K562 (cell line): Measurements from ENCODE around the gene CDC42SE2. TPM values are rescaled to one million over a fixed set of nuclear protein-coding genes. Genes with fewer than 3 reads are reported as not detected.

Source experiments
- ATAC-seq: fragments of 200-7000 bp; cut with Tn5 transposase; 3 replicates; pipeline ENCODE4 v1.9.1; 2020; ENCODE audit warnings: moderate library complexity
- BruUV-seq: library from RNA; stranded (reverse); fragments of 400-500 nt; replicated peaks from 2 replicates; lab custom pipeline; 2021; lab: Mats Ljungman, UMichigan
- CTCF ChIA-PET: fragments of 300-600 bp; formaldehyde crosslinking; extraction: SDS; loops from one replicate; lab custom pipeline; 2021; ENCODE audit warnings: low intra/inter-chr PET ratio; lab: Yijun Ruan, JAX
- POLR2A ChIA-PET: fragments of 300-600, 350-650 bp; sonication (Branson Sonifier 250); formaldehyde crosslinking; extraction: SDS; loops from one replicate; lab custom pipeline; 2021; ENCODE audit warnings: antibody characterized with exemption, inconsistent platforms; lab: Yijun Ruan, JAX
- DNase-seq, 4 experiments: peaks; one replicate each; pipeline versions ENCODE4 v3.0.0 to v3.0.0-alpha.2; 2011 to 2018; ENCODE audit warnings: low spot score in 3 of 4, mixed read lengths in 3 of 4; ENCODE audit errors: extremely low read depth in 1 of 4
- FAIRE-seq: peaks from 2 replicates; lab custom pipeline; 2011; peaks lifted over from hg19 to GRCh38; lab: Jason Lieb, UNC
- H2AFZ ChIP-seq: 2 replicates; pipeline ENCODE4 v1.6.0; 2011; ENCODE audit warnings: low read depth, low read length, control low read depth, inconsistent platforms
- H3K27ac ChIP-seq: fragments of 200-600 bp; 3 replicates; pipeline ENCODE4 v1.8.0; 2011; ENCODE audit warnings: low read depth, mild to moderate bottlenecking, control low read depth, inconsistent platforms, low read length, moderate library complexity, mixed read lengths; ENCODE audit errors: extremely low read depth
- H3K27me3 ChIP-seq, 2 experiments: fragments of 300-600 bp in 1 of 2; 2 replicates in 1 of 2; 3 replicates in 1 of 2; pipeline versions ENCODE4 v1.6.0 to v1.8.0; 2011; ENCODE audit warnings: inconsistent platforms in 2 of 2, low read length in 2 of 2, mild to moderate bottlenecking in 1 of 2, mixed read lengths in 1 of 2, moderate library complexity in 1 of 2; ENCODE audit not compliant: control insufficient read depth in 2 of 2, insufficient read depth in 2 of 2
- H3K36me3 ChIP-seq: fragments of 300-600 bp; 3 replicates; pipeline ENCODE4 v1.8.0; 2011; ENCODE audit warnings: mild to moderate bottlenecking, low read length, inconsistent platforms; ENCODE audit not compliant: control insufficient read depth, insufficient read depth
- H3K4me1 ChIP-seq, 2 experiments: fragments of 200-600 bp in 1 of 2; replicated peaks in 1 of 2; 2 replicates in 1 of 2; 3 replicates in 1 of 2; pipeline versions ENCODE4 v1.5.1 to v1.8.0; 2011; ENCODE audit warnings: inconsistent platforms in 2 of 2, low read length in 2 of 2, mild to moderate bottlenecking in 1 of 2, mixed read lengths in 1 of 2, moderate library complexity in 1 of 2; ENCODE audit not compliant: control insufficient read depth in 2 of 2, insufficient read depth in 2 of 2
- H3K4me2 ChIP-seq: 2 replicates; pipeline ENCODE4 v1.6.1; 2011; ENCODE audit warnings: low read length, control low read depth, inconsistent platforms, mixed read lengths; ENCODE audit not compliant: insufficient read depth
- H3K4me3 ChIP-seq: fragments of 200-600 bp; sonication (generic), shearing (Covaris generic); 2 replicates; pipeline ENCODE4 v1.5.1; 2016; ENCODE audit warnings: control low read depth, inconsistent platforms
- H3K79me2 ChIP-seq: fragments of 200-600 bp; 3 replicates; pipeline ENCODE4 v1.8.0; 2011; ENCODE audit warnings: low read length, inconsistent platforms; ENCODE audit not compliant: control insufficient read depth, insufficient read depth
- H3K9ac ChIP-seq, 2 experiments: 2 replicates each; pipeline versions ENCODE4 v1.6.0 to v1.6.1; 2011; ENCODE audit warnings: low read depth in 2 of 2, low read length in 2 of 2, control low read depth in 1 of 2, inconsistent platforms in 1 of 2, mild to moderate bottlenecking in 1 of 2, mixed read lengths in 1 of 2; ENCODE audit not compliant: insufficient read depth in 1 of 2
- H3K9me1 ChIP-seq: one replicate; pipeline ENCODE4 v1.6.0; 2011; ENCODE audit warnings: inconsistent platforms, mild to moderate bottlenecking, low read length, moderate library complexity; ENCODE audit not compliant: control insufficient read depth, insufficient read depth
- H3K9me3 ChIP-seq: replicated peaks from 2 replicates; pipeline ENCODE4 v1.5.1; 2011; ENCODE audit warnings: low read depth, low read length, inconsistent platforms; ENCODE audit not compliant: control insufficient read depth, insufficient read depth
- H4K20me1 ChIP-seq: replicated peaks from 2 replicates; pipeline ENCODE4 v1.6.1; 2011; ENCODE audit warnings: low read length, inconsistent platforms, mixed read lengths; ENCODE audit not compliant: control insufficient read depth, insufficient read depth
- EP300 ChIP-seq: IDR thresholded peaks from 2 replicates; pipeline ENCODE4 v1.6.1; 2012; ENCODE audit warnings: low read length, improper control_type of control experiment
- FOXJ2 ChIP-seq: fragments of 200-800 bp; sonication (Bioruptor generic); IDR thresholded peaks from 2 replicates; pipeline ENCODE4 v1.6.1; 2016; ENCODE audit warnings: missing genetic modification characterization, missing compliant biosample characterization
- MAFG ChIP-seq: fragments of 450-650 bp; conservative IDR thresholded peaks from 2 replicates; pipeline ENCODE4 v1.6.1; 2016; ENCODE audit warnings: missing genetic modification characterization, missing compliant biosample characterization
- NR2C2 ChIP-seq, 2 experiments: fragments of 200-800 bp in 1 of 2; sonication (Bioruptor generic) in 1 of 2; sonication (generic) in 1 of 2; formaldehyde crosslinking in 1 of 2; IDR thresholded peaks; 2 replicates each; pipeline versions ENCODE4 v1.6.1 to v1.8.0; 2016 to 2022; ENCODE audit warnings: mild to moderate bottlenecking in 1 of 2, missing compliant biosample characterization in 1 of 2, missing genetic modification characterization in 1 of 2, missing genetic modification reagents in 1 of 2
- RBM14 ChIP-seq: fragments of 200-400 bp; formaldehyde crosslinking; IDR thresholded peaks from 2 replicates; pipeline ENCODE4 v1.6.1; 2018; ENCODE audit warnings: low read depth, mild to moderate bottlenecking, low read length, moderate library complexity, borderline replicate concordance; ENCODE audit not compliant: insufficient read depth
- SNIP1 ChIP-seq: fragments of 450-650 bp; IDR thresholded peaks from 2 replicates; pipeline ENCODE4 v1.7.1; 2017; ENCODE audit warnings: low read depth, mild to moderate bottlenecking
- WHSC1 ChIP-seq: IDR thresholded peaks from one replicate; pipeline ENCODE4 v1.6.1; 2012; ENCODE audit warnings: low read length, control low read depth, inconsistent platforms
- WGBS: fragments of 100-300 bp; shearing (Covaris generic); methylation state at CpG from one replicate; pipeline ENCODE4 v1.1.6; 2016; ENCODE audit warnings: low coverage, mixed read lengths; ENCODE audit not compliant: insufficient coverage; ENCODE audit errors: missing lambda C conversion rate; 5-methylcytosine and 5-hydroxymethylcytosine counted together
- in situ Hi-C: fragments of 300-500 bp; cut with MboI; formaldehyde crosslinking; loops from 4 replicates; pipeline ENCODE4 v1.15.0; 2018; ENCODE audit warnings: inconsistent platforms, mixed read lengths
- intact Hi-C: fragments of 100-400 bp; cut with micrococcal nuclease; formaldehyde crosslinking; loops from 2 replicates; pipeline ENCODE4 v1.14.2; 2022
- polyA plus RNA-seq, 8 experiments: library from polyadenylated mRNA; depleted of rRNA in 4 of 8; stranded (reverse) in 5 of 8; unstranded in 3 of 8; fragments of >200 nt; fragmentation: Nextera tagmentation in 2 of 8; fragmentation: Illumina TruSeq in 1 of 8; extraction: Ambion mirVana in 2 of 8; extraction: Trizol in 1 of 8; gene quantifications; 2 replicates each; pipeline versions ENCODE4 v1.2.1 to v1.2.3, GENCODE V29; 2011 to 2014; ENCODE audit warnings: inconsistent platforms in 1 of 8, missing spikeins in 1 of 8
- total RNA-seq, 7 experiments: library from RNA; depleted of rRNA in 6 of 7; stranded (reverse); fragments of >200 nt in 6 of 7; fragmentation: Illumina TruSeq in 2 of 7; extraction: Trizol in 2 of 7; gene quantifications; 2 replicates each; pipeline versions ENCODE4 v1.2.1 to v1.2.3, GENCODE V29; 2011 to 2021; ENCODE audit warnings: low replicate concordance in 1 of 7
- TF ChIP-seq, protein P1 (sequence below): sonication (generic); formaldehyde crosslinking; IDR thresholded peaks from 2 replicates; pipeline ENCODE4 v1.8.0; 2022; ENCODE audit warnings: mild to moderate bottlenecking, low read depth, missing genetic modification reagents
- TF ChIP-seq, protein P2 (sequence below): fragments of 450-650 bp; IDR thresholded peaks from 2 replicates; pipeline ENCODE4 v1.6.1; 2018; ENCODE audit not compliant: partially characterized antibody
- TF ChIP-seq, protein P3 (sequence below): sonication (generic); formaldehyde crosslinking; IDR thresholded peaks from 2 replicates; pipeline ENCODE4 v1.8.0; 2022; ENCODE audit warnings: missing genetic modification reagents, mild to moderate bottlenecking, borderline replicate concordance

The CDC42SE2 gene
- total and polyA plus RNA-seq, 9 of the 15 experiments (the other 6 are each of a cell fraction or from before 2014, with no cell fraction given) = 24.8 to 44.3 (median 32.7) TPM

DNA sequence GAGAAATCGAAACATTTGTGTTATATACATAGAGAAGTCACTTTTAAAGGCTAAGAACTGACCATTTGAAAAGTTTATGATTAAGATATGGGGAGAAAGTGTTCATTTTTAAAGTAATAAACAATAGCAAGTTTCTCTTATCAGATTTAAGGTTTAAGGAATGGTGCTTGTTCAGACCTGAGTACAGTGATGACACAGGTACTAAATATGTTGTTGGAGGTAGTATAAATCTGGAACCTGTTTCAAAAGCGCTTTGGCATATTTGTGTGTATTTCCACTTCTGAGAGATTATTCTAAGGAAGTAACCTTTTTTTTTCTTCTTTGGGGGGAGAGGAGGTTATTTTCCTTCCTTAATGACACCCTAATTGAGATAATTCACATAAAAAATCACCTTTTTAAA lies 18.4 kb downstream of the CDC42SE2 start:
- BruUV-seq = no TSS peak
- in situ Hi-C loops = no loop called here
- Histone ChIP-seq H3K4me1 (no peaks in the 10 kb centered on the region), H3K4me3 (no peak overlapping the region), H3K27me3 (no peaks in the 10 kb centered on the region), H3K27ac (no peak overlapping the region), H3K9me3 (no peaks in the 10 kb centered on the region; the same call in 1 of the 2 replicates), H3K9me1 (no peaks in the 10 kb centered on the region), H4K20me1 (no peaks in the 10 kb centered on the region), H3K79me2 (peaks cover 88% of the 10 kb centered on the region), H2AFZ (no peak overlapping the region), H3K36me3 (no peaks in the 10 kb centered on the region), H3K4me2 (no peak overlapping the region), H3K9ac (no peak overlapping the region)
- ChIA-PET POLR2A (no interaction called here), CTCF (no interaction called here)
- TF ChIP-seq, protein P1, sequence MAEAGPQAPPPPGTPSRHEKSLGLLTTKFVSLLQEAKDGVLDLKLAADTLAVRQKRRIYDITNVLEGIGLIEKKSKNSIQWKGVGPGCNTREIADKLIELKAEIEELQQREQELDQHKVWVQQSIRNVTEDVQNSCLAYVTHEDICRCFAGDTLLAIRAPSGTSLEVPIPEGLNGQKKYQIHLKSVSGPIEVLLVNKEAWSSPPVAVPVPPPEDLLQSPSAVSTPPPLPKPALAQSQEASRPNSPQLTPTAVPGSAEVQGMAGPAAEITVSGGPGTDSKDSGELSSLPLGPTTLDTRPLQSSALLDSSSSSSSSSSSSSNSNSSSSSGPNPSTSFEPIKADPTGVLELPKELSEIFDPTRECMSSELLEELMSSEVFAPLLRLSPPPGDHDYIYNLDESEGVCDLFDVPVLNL = no peak
- TF ChIP-seq, protein P2, sequence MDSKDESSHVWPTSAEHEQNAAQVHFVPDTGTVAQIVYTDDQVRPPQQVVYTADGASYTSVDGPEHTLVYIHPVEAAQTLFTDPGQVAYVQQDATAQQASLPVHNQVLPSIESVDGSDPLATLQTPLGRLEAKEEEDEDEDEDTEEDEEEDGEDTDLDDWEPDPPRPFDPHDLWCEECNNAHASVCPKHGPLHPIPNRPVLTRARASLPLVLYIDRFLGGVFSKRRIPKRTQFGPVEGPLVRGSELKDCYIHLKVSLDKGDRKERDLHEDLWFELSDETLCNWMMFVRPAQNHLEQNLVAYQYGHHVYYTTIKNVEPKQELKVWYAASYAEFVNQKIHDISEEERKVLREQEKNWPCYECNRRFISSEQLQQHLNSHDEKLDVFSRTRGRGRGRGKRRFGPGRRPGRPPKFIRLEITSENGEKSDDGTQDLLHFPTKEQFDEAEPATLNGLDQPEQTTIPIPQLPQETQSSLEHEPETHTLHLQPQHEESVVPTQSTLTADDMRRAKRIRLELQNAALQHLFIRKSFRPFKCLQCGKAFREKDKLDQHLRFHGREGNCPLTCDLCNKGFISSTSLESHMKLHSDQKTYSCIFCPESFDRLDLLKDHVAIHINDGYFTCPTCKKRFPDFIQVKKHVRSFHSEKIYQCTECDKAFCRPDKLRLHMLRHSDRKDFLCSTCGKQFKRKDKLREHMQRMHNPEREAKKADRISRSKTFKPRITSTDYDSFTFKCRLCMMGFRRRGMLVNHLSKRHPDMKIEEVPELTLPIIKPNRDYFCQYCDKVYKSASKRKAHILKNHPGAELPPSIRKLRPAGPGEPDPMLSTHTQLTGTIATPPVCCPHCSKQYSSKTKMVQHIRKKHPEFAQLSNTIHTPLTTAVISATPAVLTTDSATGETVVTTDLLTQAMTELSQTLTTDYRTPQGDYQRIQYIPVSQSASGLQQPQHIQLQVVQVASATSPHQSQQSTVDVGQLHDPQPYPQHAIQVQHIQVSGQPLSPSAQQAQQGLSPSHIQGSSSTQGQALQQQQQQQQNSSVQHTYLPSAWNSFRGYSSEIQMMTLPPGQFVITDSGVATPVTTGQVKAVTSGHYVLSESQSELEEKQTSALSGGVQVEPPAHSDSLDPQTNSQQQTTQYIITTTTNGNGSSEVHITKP = no peak
- no peak for TF ChIP-seq SNIP1
- no peak for TF ChIP-seq EP300
- TF ChIP-seq NR2C2 (CRISPR knock-in tag; IDR thresholded peaks at IDR 0.05) = no peak
- TF ChIP-seq NR2C2 (tag; IDR thresholded peaks at IDR 0.05) = no peak
- no peak for TF ChIP-seq FOXJ2 (tag)
- no peak for TF ChIP-seq RBM14
- no peak for TF ChIP-seq MAFG (tag)
- TF ChIP-seq, protein P3, sequence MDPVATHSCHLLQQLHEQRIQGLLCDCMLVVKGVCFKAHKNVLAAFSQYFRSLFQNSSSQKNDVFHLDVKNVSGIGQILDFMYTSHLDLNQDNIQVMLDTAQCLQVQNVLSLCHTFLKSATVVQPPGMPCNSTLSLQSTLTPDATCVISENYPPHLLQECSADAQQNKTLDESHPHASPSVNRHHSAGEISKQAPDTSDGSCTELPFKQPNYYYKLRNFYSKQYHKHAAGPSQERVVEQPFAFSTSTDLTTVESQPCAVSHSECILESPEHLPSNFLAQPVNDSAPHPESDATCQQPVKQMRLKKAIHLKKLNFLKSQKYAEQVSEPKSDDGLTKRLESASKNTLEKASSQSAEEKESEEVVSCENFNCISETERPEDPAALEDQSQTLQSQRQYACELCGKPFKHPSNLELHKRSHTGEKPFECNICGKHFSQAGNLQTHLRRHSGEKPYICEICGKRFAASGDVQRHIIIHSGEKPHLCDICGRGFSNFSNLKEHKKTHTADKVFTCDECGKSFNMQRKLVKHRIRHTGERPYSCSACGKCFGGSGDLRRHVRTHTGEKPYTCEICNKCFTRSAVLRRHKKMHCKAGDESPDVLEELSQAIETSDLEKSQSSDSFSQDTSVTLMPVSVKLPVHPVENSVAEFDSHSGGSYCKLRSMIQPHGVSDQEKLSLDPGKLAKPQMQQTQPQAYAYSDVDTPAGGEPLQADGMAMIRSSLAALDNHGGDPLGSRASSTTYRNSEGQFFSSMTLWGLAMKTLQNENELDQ = no peak
- no peak for TF ChIP-seq WHSC1
- FAIRE-seq (no peak), ATAC-seq (no peak), DNase-seq (no peak)
- intact Hi-C loops = no loop called here
- 78% methylated on average over 2 of the region's 2 CpGs for WGBS
